AG10803 (cell line): ENCODE measurements around the gene ARFIP1.
A peak's percentile ranks its signal among the peaks of the same experiment; 100 is the strongest.

Source experiments
- DNase-seq: peaks from one replicate; pipeline ENCODE4 v3.0.0; 2010; ENCODE audit warnings: low read depth
- H3K4me3 ChIP-seq: 2 replicates; pipeline ENCODE4 v1.5.1; 2011; ENCODE audit warnings: mild to moderate bottlenecking, low read length, control low read depth
- CTCF ChIP-seq: conservative IDR thresholded peaks from 2 replicates; pipeline ENCODE4 v1.5.1; 2011; ENCODE audit warnings: mild to moderate bottlenecking, low read length, control low read depth, inconsistent platforms

ARFIP1 gene, protein sequence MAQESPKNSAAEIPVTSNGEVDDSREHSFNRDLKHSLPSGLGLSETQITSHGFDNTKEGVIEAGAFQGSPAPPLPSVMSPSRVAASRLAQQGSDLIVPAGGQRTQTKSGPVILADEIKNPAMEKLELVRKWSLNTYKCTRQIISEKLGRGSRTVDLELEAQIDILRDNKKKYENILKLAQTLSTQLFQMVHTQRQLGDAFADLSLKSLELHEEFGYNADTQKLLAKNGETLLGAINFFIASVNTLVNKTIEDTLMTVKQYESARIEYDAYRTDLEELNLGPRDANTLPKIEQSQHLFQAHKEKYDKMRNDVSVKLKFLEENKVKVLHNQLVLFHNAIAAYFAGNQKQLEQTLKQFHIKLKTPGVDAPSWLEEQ

GRCh38 chr4:152779513-152780266 lies at the start of gene ARFIP1, which contains the start of gene TIGD4:
Gene ARFIP1, plus strand, starts transcription at chr4:152779954. Its CDS starts 49,680 bp downstream, at chr4:152829634.
Gene TIGD4, minus strand, starts transcription at chr4:152779730. Its CDS starts 8,726 bp downstream, at chr4:152771004.
- peak within 1 kb of the TSS; percentile 95 for H3K4me3 ChIP-seq
- TF ChIP-seq CTCF: 0 out of 2 replicates have a peak, but pooled peaks have one; percentile 24
- peak; percentile 96 for DNase-seq

GRCh38 chr4:152731997-152732396 lies 47.8 kb upstream of the ARFIP1 start:
- DNase-seq: no peak
- TF ChIP-seq CTCF: no peak

GRCh38 chr4:152734015-152734698 lies 45.6 kb upstream of the ARFIP1 start:
- TF ChIP-seq CTCF: no peak
- H3K4me3 ChIP-seq: no peak overlapping the region
- DNase-seq: no peak

More at GRCh38 chr4:152731997-152732396, 47.8 kb upstream of the ARFIP1 start:
- H3K4me3 ChIP-seq: no peak overlapping the region

DNA sequence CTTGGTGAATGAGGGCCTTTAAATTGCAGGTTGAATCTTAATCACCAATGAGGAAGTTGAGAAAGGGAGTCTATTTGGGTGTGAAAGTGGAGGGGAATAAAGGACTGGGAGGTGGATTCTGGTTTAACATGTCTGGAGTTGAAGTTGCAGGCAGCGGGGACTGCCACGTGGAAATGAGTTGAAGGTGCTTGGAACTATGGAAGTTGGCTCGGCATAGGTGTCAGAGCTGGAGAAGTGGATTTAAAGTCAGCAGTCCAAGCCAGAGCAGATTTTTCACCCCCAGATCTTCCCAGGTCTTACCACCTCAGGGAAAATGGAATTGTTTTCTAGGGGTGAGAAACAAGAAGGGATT lies 45.1 kb upstream of the ARFIP1 start:
- no peak overlapping the region for H3K4me3 ChIP-seq
- TF ChIP-seq CTCF: no peak
- DNase-seq: no peak

GRCh38 chr4:152735396-152735859 lies 44.3 kb upstream of the ARFIP1 start:
- TF ChIP-seq CTCF: peak; percentile 72
- peak; percentile 23 for DNase-seq
- no peak overlapping the region for H3K4me3 ChIP-seq

DNA sequence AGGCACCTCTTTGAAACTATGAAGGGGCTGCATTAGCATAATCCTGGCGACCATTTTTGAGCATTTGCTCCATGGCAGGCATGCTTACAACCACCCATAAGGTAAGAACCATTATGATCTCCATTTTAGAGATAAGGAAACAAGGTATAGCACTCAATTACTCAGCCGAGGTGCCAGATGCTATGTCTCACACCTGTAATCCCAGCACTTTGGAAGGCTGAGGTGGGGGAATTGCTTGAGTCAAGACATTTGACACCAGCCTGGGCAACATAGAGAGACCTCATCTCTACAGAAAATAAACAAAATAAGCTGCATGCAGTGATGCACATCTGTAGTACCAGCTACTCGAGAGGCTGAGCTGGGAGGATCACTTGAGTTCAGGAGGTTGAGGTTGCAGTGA lies 43.8 kb upstream of the ARFIP1 start:
- TF ChIP-seq CTCF: no peak
- DNase-seq: no peak
- no peak overlapping the region for H3K4me3 ChIP-seq
